K562 (cell line): Measurements from ENCODE around the gene KNCN. TPM values are rescaled to one million over a fixed set of nuclear protein-coding genes. Genes with fewer than 3 reads are reported as not detected.

ENCODE experiments used
- ATAC-seq: fragments of 200-7000 bp; cut with Tn5 transposase; 3 replicates; pipeline ENCODE4 v1.9.1; 2020; ENCODE audit warnings: moderate library complexity
- BruUV-seq: library from RNA; stranded (reverse); fragments of 400-500 nt; replicated peaks from 2 replicates; lab custom pipeline; 2021; lab: Mats Ljungman, UMichigan
- CTCF ChIA-PET: fragments of 300-600 bp; formaldehyde crosslinking; extraction: SDS; loops from one replicate; lab custom pipeline; 2021; ENCODE audit warnings: low intra/inter-chr PET ratio; lab: Yijun Ruan, JAX
- POLR2A ChIA-PET: fragments of 300-600, 350-650 bp; sonication (Branson Sonifier 250); formaldehyde crosslinking; extraction: SDS; loops from one replicate; lab custom pipeline; 2021; ENCODE audit warnings: antibody characterized with exemption, inconsistent platforms; lab: Yijun Ruan, JAX
- DNase-seq, 4 experiments: peaks; one replicate each; pipeline versions ENCODE4 v3.0.0 to v3.0.0-alpha.2; 2011 to 2018; ENCODE audit warnings: low spot score in 3 of 4, mixed read lengths in 3 of 4; ENCODE audit errors: extremely low read depth in 1 of 4
- FAIRE-seq: peaks from 2 replicates; lab custom pipeline; 2011; peaks lifted over from hg19 to GRCh38; lab: Jason Lieb, UNC
- H2AFZ ChIP-seq: 2 replicates; pipeline ENCODE4 v1.6.0; 2011; ENCODE audit warnings: low read depth, low read length, control low read depth, inconsistent platforms
- H3K27ac ChIP-seq: fragments of 200-600 bp; 3 replicates; pipeline ENCODE4 v1.8.0; 2011; ENCODE audit warnings: low read depth, mild to moderate bottlenecking, control low read depth, inconsistent platforms, low read length, moderate library complexity, mixed read lengths; ENCODE audit errors: extremely low read depth
- H3K27me3 ChIP-seq, 2 experiments: fragments of 300-600 bp in 1 of 2; 2 replicates in 1 of 2; 3 replicates in 1 of 2; pipeline versions ENCODE4 v1.6.0 to v1.8.0; 2011; ENCODE audit warnings: inconsistent platforms in 2 of 2, low read length in 2 of 2, mild to moderate bottlenecking in 1 of 2, mixed read lengths in 1 of 2, moderate library complexity in 1 of 2; ENCODE audit not compliant: control insufficient read depth in 2 of 2, insufficient read depth in 2 of 2
- H3K36me3 ChIP-seq: fragments of 300-600 bp; 3 replicates; pipeline ENCODE4 v1.8.0; 2011; ENCODE audit warnings: mild to moderate bottlenecking, low read length, inconsistent platforms; ENCODE audit not compliant: control insufficient read depth, insufficient read depth
- H3K4me1 ChIP-seq, 2 experiments: fragments of 200-600 bp in 1 of 2; replicated peaks in 1 of 2; 2 replicates in 1 of 2; 3 replicates in 1 of 2; pipeline versions ENCODE4 v1.5.1 to v1.8.0; 2011; ENCODE audit warnings: inconsistent platforms in 2 of 2, low read length in 2 of 2, mild to moderate bottlenecking in 1 of 2, mixed read lengths in 1 of 2, moderate library complexity in 1 of 2; ENCODE audit not compliant: control insufficient read depth in 2 of 2, insufficient read depth in 2 of 2
- H3K4me2 ChIP-seq: 2 replicates; pipeline ENCODE4 v1.6.1; 2011; ENCODE audit warnings: low read length, control low read depth, inconsistent platforms, mixed read lengths; ENCODE audit not compliant: insufficient read depth
- H3K4me3 ChIP-seq: fragments of 200-600 bp; sonication (generic), shearing (Covaris generic); 2 replicates; pipeline ENCODE4 v1.5.1; 2016; ENCODE audit warnings: control low read depth, inconsistent platforms
- H3K79me2 ChIP-seq: fragments of 200-600 bp; 3 replicates; pipeline ENCODE4 v1.8.0; 2011; ENCODE audit warnings: low read length, inconsistent platforms; ENCODE audit not compliant: control insufficient read depth, insufficient read depth
- H3K9ac ChIP-seq, 2 experiments: 2 replicates each; pipeline versions ENCODE4 v1.6.0 to v1.6.1; 2011; ENCODE audit warnings: low read depth in 2 of 2, low read length in 2 of 2, control low read depth in 1 of 2, inconsistent platforms in 1 of 2, mild to moderate bottlenecking in 1 of 2, mixed read lengths in 1 of 2; ENCODE audit not compliant: insufficient read depth in 1 of 2
- H3K9me1 ChIP-seq: one replicate; pipeline ENCODE4 v1.6.0; 2011; ENCODE audit warnings: inconsistent platforms, mild to moderate bottlenecking, low read length, moderate library complexity; ENCODE audit not compliant: control insufficient read depth, insufficient read depth
- H3K9me3 ChIP-seq: replicated peaks from 2 replicates; pipeline ENCODE4 v1.5.1; 2011; ENCODE audit warnings: low read depth, low read length, inconsistent platforms; ENCODE audit not compliant: control insufficient read depth, insufficient read depth
- H4K20me1 ChIP-seq: replicated peaks from 2 replicates; pipeline ENCODE4 v1.6.1; 2011; ENCODE audit warnings: low read length, inconsistent platforms, mixed read lengths; ENCODE audit not compliant: control insufficient read depth, insufficient read depth
- BHLHE40 ChIP-seq: IDR thresholded peaks from 2 replicates; pipeline ENCODE4 v1.6.1; 2011; ENCODE audit warnings: low read length, improper control_type of control experiment
- MEIS2 ChIP-seq: fragments of 450-650 bp; IDR thresholded peaks from 2 replicates; pipeline ENCODE4 v1.6.1; 2014; ENCODE audit warnings: mild to moderate bottlenecking; ENCODE audit not compliant: partially characterized antibody
- MLLT1 ChIP-seq, 2 experiments: fragments of 450-650 bp; IDR thresholded peaks; 2 replicates each; pipeline ENCODE4 v1.6.1; 2016
- PKNOX1 ChIP-seq: fragments of 450-650 bp; IDR thresholded peaks from 2 replicates; pipeline ENCODE4 v1.6.1; 2016
- ZBTB26 ChIP-seq: fragments of 450-650 bp; formaldehyde crosslinking; IDR thresholded peaks from 2 replicates; pipeline ENCODE4 v1.4.0; 2022; ENCODE audit warnings: missing genetic modification characterization
- WGBS: fragments of 100-300 bp; shearing (Covaris generic); methylation state at CpG from one replicate; pipeline ENCODE4 v1.1.6; 2016; ENCODE audit warnings: low coverage, mixed read lengths; ENCODE audit not compliant: insufficient coverage; ENCODE audit errors: missing lambda C conversion rate; 5-methylcytosine and 5-hydroxymethylcytosine counted together
- in situ Hi-C: fragments of 300-500 bp; cut with MboI; formaldehyde crosslinking; loops from 4 replicates; pipeline ENCODE4 v1.15.0; 2018; ENCODE audit warnings: inconsistent platforms, mixed read lengths
- intact Hi-C: fragments of 100-400 bp; cut with micrococcal nuclease; formaldehyde crosslinking; loops from 2 replicates; pipeline ENCODE4 v1.14.2; 2022
- polyA plus RNA-seq, 8 experiments: library from polyadenylated mRNA; depleted of rRNA in 4 of 8; stranded (reverse) in 5 of 8; unstranded in 3 of 8; fragments of >200 nt; fragmentation: Nextera tagmentation in 2 of 8; fragmentation: Illumina TruSeq in 1 of 8; extraction: Ambion mirVana in 2 of 8; extraction: Trizol in 1 of 8; gene quantifications; 2 replicates each; pipeline versions ENCODE4 v1.2.1 to v1.2.3, GENCODE V29; 2011 to 2014; ENCODE audit warnings: inconsistent platforms in 1 of 8, missing spikeins in 1 of 8
- total RNA-seq, 7 experiments: library from RNA; depleted of rRNA in 6 of 7; stranded (reverse); fragments of >200 nt in 6 of 7; fragmentation: Illumina TruSeq in 2 of 7; extraction: Trizol in 2 of 7; gene quantifications; 2 replicates each; pipeline versions ENCODE4 v1.2.1 to v1.2.3, GENCODE V29; 2011 to 2021; ENCODE audit warnings: low replicate concordance in 1 of 7

KNCN gene
- total and polyA plus RNA-seq, 9 of the 15 experiments (the other 6 are each of a cell fraction or from before 2014, with no cell fraction given): not detected

GRCh38 chr1:46529031-46529630 is 22.3 kb downstream of the KNCN start:
- H3K9ac ChIP-seq: no peak overlapping the region
- H3K27ac ChIP-seq: no peak overlapping the region
- no peaks in the 10 kb centered on the region for H4K20me1 ChIP-seq
- H2AFZ ChIP-seq: no peak overlapping the region
- H3K4me2 ChIP-seq: no peak overlapping the region
- peak; percentile 58 for TF ChIP-seq PKNOX1
- TF ChIP-seq ZBTB26: no peak
- no peak for TF ChIP-seq MLLT1 (IDR thresholded peaks at IDR 0.05)
- TF ChIP-seq MEIS2: peak; percentile 37
- TF ChIP-seq BHLHE40: no peak
- ChIA-PET POLR2A (interaction anchor here (0.6 to 2.4 kb wide), 13 partner anchors 13 to 239 kb away, joined by 3 to 7 read pairs (median 3); no protein-coding TSS in a partner anchor), CTCF (interaction anchor here (0.7 to 7.0 kb wide), 6 partner anchors 41 to 196 kb away, joined by 3 to 144 read pairs (median 18); no protein-coding TSS in a partner anchor)
- no peaks in the 10 kb centered on the region for H3K36me3 ChIP-seq
- ATAC-seq (no peak), DNase-seq (no peak), FAIRE-seq (no peak)
- H3K27me3 ChIP-seq: no peaks in the 10 kb centered on the region
- H3K4me3 ChIP-seq: no peak overlapping the region
- no TSS peak for BruUV-seq
- in situ Hi-C loops (loop anchor here (5.0 kb wide), 2 partner anchors 52 to 82 kb away; no protein-coding TSS in a partner anchor), intact Hi-C loops (loop anchor here (2.0 kb wide), 1 partner anchor 196 kb away; no protein-coding TSS in a partner anchor)
- no peaks in the 10 kb centered on the region for H3K9me3 ChIP-seq
- no peaks in the 10 kb centered on the region for H3K9me1 ChIP-seq
- H3K4me1 ChIP-seq: peaks cover 33 to 45% of the 10 kb centered on the region in 2 experiments
- H3K79me2 ChIP-seq: no peaks in the 10 kb centered on the region
- WGBS: 11% methylated on average over 4 of the region's 4 CpGs
